Hepatic stellate cell (primary cell): ENCODE data around the gene UBTD2.
A peak's percentile ranks its signal among the peaks of the same experiment; 100 is the strongest.
"Not testable (repeated sequence)": the region's sequence is repeated elsewhere in the genome, so short reads cannot be mapped to it uniquely, and the experiment has no call there.

ENCODE experiments used
- DNase-seq: peaks from one replicate; pipeline ENCODE4 v3.0.0; 2011; ENCODE audit warnings: low spot score

Gene UBTD2

GRCh38 chr5:172245703-172246125, 37.9 kb downstream of the UBTD2 start:
- no peak for DNase-seq

GRCh38 chr5:172245046-172245445, 38.5 kb downstream of the UBTD2 start:
- no peak for DNase-seq

GRCh38 chr5:172243302-172243701, 40.3 kb downstream of the UBTD2 start:
- no peak for DNase-seq

GRCh38 chr5:172238334-172238733, 45.2 kb downstream of the UBTD2 start:
- DNase-seq, result no peak

GRCh38 chr5:172235827-172236736, 47.5 kb downstream of the UBTD2 start:
- DNase-seq, result peak; percentile 6

- DNase-seq, result no peak
Measured at GRCh38 chr5:172235132-172235780, 48.3 kb downstream of the UBTD2 start.

GRCh38 chr5:172234031-172234430, 49.5 kb downstream of the UBTD2 start:
- no peak for DNase-seq

- DNase-seq, result no peak
Measured at GRCh38 chr5:172229904-172230303, 53.7 kb downstream of the UBTD2 start.

GRCh38 chr5:172224996-172225395, 58.6 kb downstream of the UBTD2 start:
- DNase-seq, result no peak

GRCh38 chr5:172223901-172224873, 59.4 kb downstream of the UBTD2 start:
- DNase-seq, result no peak

- DNase-seq, result no peak
Measured at GRCh38 chr5:172219296-172219695, 64.3 kb downstream of the UBTD2 start.

GRCh38 chr5:172216345-172216744, 67.2 kb downstream of the UBTD2 start:
- no peak for DNase-seq

- no peak for DNase-seq
Measured at GRCh38 chr5:172213126-172213525, 70.4 kb downstream of the UBTD2 start.

GRCh38 chr5:172211676-172212075, 71.9 kb downstream of the UBTD2 start:
- DNase-seq, result no peak

- no peak for DNase-seq
Measured at GRCh38 chr5:172209714-172210113, 73.8 kb downstream of the UBTD2 start.

- no peak for DNase-seq
Measured at GRCh38 chr5:172207511-172207910, 76.1 kb downstream of the UBTD2 start.

GRCh38 chr5:172205984-172206383, 77.6 kb downstream of the UBTD2 start:
- not testable (repeated sequence) for DNase-seq

GRCh38 chr5:172200476-172200875, 83.1 kb downstream of the UBTD2 start:
- DNase-seq, result no peak

- DNase-seq, result no peak
Measured at GRCh38 chr5:172199446-172199845, 84.1 kb downstream of the UBTD2 start.

- not testable (repeated sequence) for DNase-seq
Measured at GRCh38 chr5:172197775-172198174, 85.8 kb downstream of the UBTD2 start.

GRCh38 chr5:172194985-172195774, 88.4 kb downstream of the UBTD2 start:
- DNase-seq, result no peak
